Jurkat, Clone E6-1 (cell line): ENCODE measurements around the gene ADGRB3.
"Not testable (repeated sequence)": the region's sequence is repeated elsewhere in the genome, so short reads cannot be mapped to it uniquely, and the experiment has no call there.

Source experiments
- DNase-seq: peaks from one replicate; pipeline ENCODE4 v3.0.0-alpha.2; 2011; ENCODE audit warnings: low read depth, low spot score
- H3K4me3 ChIP-seq: 2 replicates; pipeline ENCODE4 v1.5.1; 2011; ENCODE audit warnings: mild to moderate bottlenecking, low read length, control low read depth, moderate library complexity

ADGRB3 gene

GRCh38 chr6:68642081-68642480 is 7.0 kb downstream of the ADGRB3 start:
- no peak for DNase-seq
- no peak overlapping the region for H3K4me3 ChIP-seq

GRCh38 chr6:68642977-68643376 is 7.9 kb downstream of the ADGRB3 start:
- no peak for DNase-seq

GRCh38 chr6:68649669-68650068 is 14.6 kb downstream of the ADGRB3 start:
- no peak for DNase-seq
- H3K4me3 ChIP-seq: no peak overlapping the region

More at GRCh38 chr6:68642977-68643376, 7.9 kb downstream of the ADGRB3 start:
- no peak overlapping the region for H3K4me3 ChIP-seq

- DNase-seq: no peak
- no peak overlapping the region for H3K4me3 ChIP-seq
These were observed 15.1 kb downstream of the ADGRB3 start for GRCh38 chr6:68650142-68650541.

GRCh38 chr6:68651011-68651985 is 16.2 kb downstream of the ADGRB3 start:
- H3K4me3 ChIP-seq: no peak overlapping the region
- DNase-seq: no peak

GRCh38 chr6:68652117-68652536 is 17.0 kb downstream of the ADGRB3 start:
- no peak overlapping the region for H3K4me3 ChIP-seq
- DNase-seq: no peak

- H3K4me3 ChIP-seq: no peak overlapping the region
- DNase-seq: no peak
These were observed 18.1 kb downstream of the ADGRB3 start for GRCh38 chr6:68653074-68653705.

GRCh38 chr6:68653706-68654089 is 18.6 kb downstream of the ADGRB3 start:
- H3K4me3 ChIP-seq: no peak overlapping the region
- DNase-seq: no peak

- no peak for DNase-seq
- no peak overlapping the region for H3K4me3 ChIP-seq
These were observed 19.1 kb downstream of the ADGRB3 start for GRCh38 chr6:68654134-68654533.

GRCh38 chr6:68655028-68655427 is 19.9 kb downstream of the ADGRB3 start:
- H3K4me3 ChIP-seq: no peak overlapping the region
- no peak for DNase-seq

- H3K4me3 ChIP-seq: no peak overlapping the region
- no peak for DNase-seq
These were observed 22.5 kb downstream of the ADGRB3 start for GRCh38 chr6:68657374-68658139.

- H3K4me3 ChIP-seq: no peak overlapping the region
- no peak for DNase-seq
These were observed 23.3 kb downstream of the ADGRB3 start for GRCh38 chr6:68658338-68658737.

- no peak overlapping the region for H3K4me3 ChIP-seq
- no peak for DNase-seq
These were observed 38.2 kb downstream of the ADGRB3 start for GRCh38 chr6:68673255-68673654.

- no peak for DNase-seq
- H3K4me3 ChIP-seq: no peak overlapping the region
These were observed 40.5 kb downstream of the ADGRB3 start for GRCh38 chr6:68675548-68675947.

GRCh38 chr6:68676094-68676493 is 41.0 kb downstream of the ADGRB3 start:
- not testable (repeated sequence) for DNase-seq

GRCh38 chr6:68677058-68677457 is 42.0 kb downstream of the ADGRB3 start:
- no peak for DNase-seq
- no peak overlapping the region for H3K4me3 ChIP-seq

More at GRCh38 chr6:68676094-68676493, 41.0 kb downstream of the ADGRB3 start:
- H3K4me3 ChIP-seq: not testable (repeated sequence)

GRCh38 chr6:68679399-68679798 is 44.3 kb downstream of the ADGRB3 start:
- no peak for DNase-seq
- H3K4me3 ChIP-seq: no peak overlapping the region

GRCh38 chr6:68680264-68680663 is 45.2 kb downstream of the ADGRB3 start:
- H3K4me3 ChIP-seq: no peak overlapping the region
- DNase-seq: no peak

- no peak for DNase-seq
- H3K4me3 ChIP-seq: no peak overlapping the region
These were observed 54.8 kb downstream of the ADGRB3 start for GRCh38 chr6:68689910-68690309.

GRCh38 chr6:68691120-68691519 is 56.0 kb downstream of the ADGRB3 start:
- no peak for DNase-seq
- no peak overlapping the region for H3K4me3 ChIP-seq
